ENCODE results near the gene PCDH18. TPM values are rescaled to one million over a fixed set of nuclear protein-coding genes. Genes with fewer than 3 reads are reported as not detected.

The PCDH18 gene
- polyA plus RNA-seq, 3 donors, result not detected

DNA sequence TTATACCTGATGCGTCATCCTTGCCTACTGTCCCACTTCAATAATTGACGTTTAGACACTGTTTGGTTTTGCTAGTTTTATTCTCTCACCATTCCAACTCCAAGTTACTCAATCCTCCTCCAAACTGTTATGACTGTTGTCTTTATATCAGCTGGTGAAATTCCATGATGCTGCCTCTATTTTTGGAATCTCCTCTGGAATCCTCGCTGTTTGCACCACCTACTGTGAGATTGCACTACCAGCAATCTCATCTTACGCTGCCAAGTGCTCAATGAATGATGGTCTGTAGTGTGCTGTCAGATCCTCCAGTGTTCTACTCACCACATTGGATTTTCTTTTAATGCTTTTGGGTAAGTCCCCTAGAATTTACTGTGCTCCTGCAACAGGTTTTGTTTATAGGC, 13.2 kb upstream of the PCDH18 start:
- Histone ChIP-seq H3K9me3 (replicated peaks in 1 of 2; ENCODE audit: control insufficient read depth in 1 of 2, insufficient read depth in 1 of 2, low read length in 2 of 2) (no peaks in the 10 kb centered on the region), H3K9ac (ENCODE audit: insufficient read depth, low read length, poor library complexity, severe bottlenecking) (no peak overlapping the region), H4K20me1 (ENCODE audit: insufficient read depth, low read length) (no peaks in the 10 kb centered on the region), H2AFZ (ENCODE audit: insufficient read depth, low read depth, low read length, poor library complexity, severe bottlenecking) (no peak overlapping the region), H3K4me1 (ENCODE audit: control insufficient read depth in 1 of 2, insufficient read depth in 2 of 2, low read length in 2 of 2) (no peaks in the 10 kb centered on the region), H3K79me2 (ENCODE audit: insufficient read depth, low read length) (no peaks in the 10 kb centered on the region), H3K4me3 (replicated peaks in 1 of 3; ENCODE audit: low read depth in 2 of 3, low read length in 3 of 3) (no peak overlapping the region), H3K4me2 (replicated peaks; ENCODE audit: extremely low read depth, low read length, poor library complexity, severe bottlenecking) (no peak overlapping the region), H3K27ac (ENCODE audit: low read depth in 1 of 2, low read length in 2 of 2) (no peak overlapping the region), H3K36me3 (replicated peaks in 1 of 2; ENCODE audit: control insufficient read depth in 1 of 2, insufficient read depth in 2 of 2, low read length in 2 of 2) (no peaks in the 10 kb centered on the region), H3K27me3 (ENCODE audit: control insufficient read depth in 2 of 2, insufficient read depth in 2 of 2, low read length in 2 of 2) (no peaks in the 10 kb centered on the region)
- no peak for DNase-seq
- TF ChIP-seq, protein P1, sequence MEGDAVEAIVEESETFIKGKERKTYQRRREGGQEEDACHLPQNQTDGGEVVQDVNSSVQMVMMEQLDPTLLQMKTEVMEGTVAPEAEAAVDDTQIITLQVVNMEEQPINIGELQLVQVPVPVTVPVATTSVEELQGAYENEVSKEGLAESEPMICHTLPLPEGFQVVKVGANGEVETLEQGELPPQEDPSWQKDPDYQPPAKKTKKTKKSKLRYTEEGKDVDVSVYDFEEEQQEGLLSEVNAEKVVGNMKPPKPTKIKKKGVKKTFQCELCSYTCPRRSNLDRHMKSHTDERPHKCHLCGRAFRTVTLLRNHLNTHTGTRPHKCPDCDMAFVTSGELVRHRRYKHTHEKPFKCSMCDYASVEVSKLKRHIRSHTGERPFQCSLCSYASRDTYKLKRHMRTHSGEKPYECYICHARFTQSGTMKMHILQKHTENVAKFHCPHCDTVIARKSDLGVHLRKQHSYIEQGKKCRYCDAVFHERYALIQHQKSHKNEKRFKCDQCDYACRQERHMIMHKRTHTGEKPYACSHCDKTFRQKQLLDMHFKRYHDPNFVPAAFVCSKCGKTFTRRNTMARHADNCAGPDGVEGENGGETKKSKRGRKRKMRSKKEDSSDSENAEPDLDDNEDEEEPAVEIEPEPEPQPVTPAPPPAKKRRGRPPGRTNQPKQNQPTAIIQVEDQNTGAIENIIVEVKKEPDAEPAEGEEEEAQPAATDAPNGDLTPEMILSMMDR (IDR thresholded peaks at IDR 0.05), result no peak
- Mint-ChIP-seq H3K9me3 (peaks cover 0 to 3% (median 0%) of the 10 kb centered on the region in 7 donors), H3K4me1 (no peaks in the 10 kb centered on the region), H3K4me3 (no peak overlapping the region), H3K27me3 (ENCODE audit: low read depth in 3 of 3) (peaks cover 0 to 2% (median 0%) of the 10 kb centered on the region in 3 donors), H3K27ac (no peak overlapping the region), H3K36me3 (no peaks in the 10 kb centered on the region)
- WGBS (ENCODE audit: insufficient coverage), result 100% methylated on average over 1 of the region's 4 CpGs
- intact Hi-C loops (cut with micrococcal nuclease), result no loop called here

DNA sequence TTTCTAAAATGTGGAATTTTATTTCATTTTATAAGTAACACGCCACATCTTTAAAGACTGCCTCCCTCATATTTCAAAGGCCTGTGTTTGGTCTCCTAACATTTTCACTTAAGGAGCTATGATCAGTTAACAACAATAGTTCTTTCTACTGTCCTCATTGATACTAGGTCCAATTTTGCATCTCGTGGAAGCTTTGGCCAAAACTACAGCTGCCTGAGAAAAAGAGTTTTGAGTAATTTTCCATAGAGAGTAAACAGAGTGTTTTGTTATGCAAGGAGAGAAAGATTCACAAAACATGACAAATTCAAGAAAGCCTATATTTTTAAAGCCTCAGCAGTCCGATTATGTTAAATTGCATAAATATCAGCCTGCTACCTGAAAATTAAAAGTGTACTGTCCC, 11.4 kb upstream of the PCDH18 start:
- Histone ChIP-seq H3K36me3 (replicated peaks in 1 of 2; ENCODE audit: control insufficient read depth in 1 of 2, insufficient read depth in 2 of 2, low read length in 2 of 2) (no peaks in the 10 kb centered on the region), H3K4me2 (replicated peaks; ENCODE audit: extremely low read depth, low read length, poor library complexity, severe bottlenecking) (no peak overlapping the region), H4K20me1 (ENCODE audit: insufficient read depth, low read length) (no peaks in the 10 kb centered on the region), H3K9ac (ENCODE audit: insufficient read depth, low read length, poor library complexity, severe bottlenecking) (no peak overlapping the region), H3K9me3 (replicated peaks in 1 of 2; ENCODE audit: control insufficient read depth in 1 of 2, insufficient read depth in 1 of 2, low read length in 2 of 2) (no peaks in the 10 kb centered on the region), H3K4me3 (replicated peaks in 1 of 3; ENCODE audit: low read depth in 2 of 3, low read length in 3 of 3) (no peak overlapping the region), H3K79me2 (ENCODE audit: insufficient read depth, low read length) (no peaks in the 10 kb centered on the region), H3K27me3 (ENCODE audit: control insufficient read depth in 2 of 2, insufficient read depth in 2 of 2, low read length in 2 of 2) (no peaks in the 10 kb centered on the region), H3K27ac (ENCODE audit: low read depth in 1 of 2, low read length in 2 of 2) (no peak overlapping the region), H3K4me1 (ENCODE audit: control insufficient read depth in 1 of 2, insufficient read depth in 2 of 2, low read length in 2 of 2) (no peaks in the 10 kb centered on the region), H2AFZ (ENCODE audit: insufficient read depth, low read depth, low read length, poor library complexity, severe bottlenecking) (no peak overlapping the region)
- Mint-ChIP-seq H3K4me3 (no peak overlapping the region), H3K9me3 (peaks cover 0 to 3% (median 0%) of the 10 kb centered on the region in 7 donors), H3K27ac (no peak overlapping the region), H3K27me3 (ENCODE audit: low read depth in 3 of 3) (peaks cover 0 to 2% (median 0%) of the 10 kb centered on the region in 3 donors), H3K4me1 (no peaks in the 10 kb centered on the region), H3K36me3 (no peaks in the 10 kb centered on the region)
- intact Hi-C loops (cut with micrococcal nuclease), result no loop called here
- WGBS (ENCODE audit: insufficient coverage), result 80% methylated on average over 1 of the region's 3 CpGs
- TF ChIP-seq, protein P1 (IDR thresholded peaks at IDR 0.05), result no peak
- DNase-seq, result no peak
